ENCODE results near the gene ZNF813.
A peak's percentile ranks its signal among the peaks of the same experiment; 100 is the strongest.
"Not testable (repeated sequence)": the region's sequence is repeated elsewhere in the genome, so short reads cannot be mapped to it uniquely, and the experiment has no call there.

ZNF813 gene

GRCh38 chr19:53467485-53468262 lies at the start of gene ZNF813:
Gene ZNF813 (plus strand): TSS chr19:53467733. CDS start chr19:53483823, 16,090 bp downstream.
- peak; percentile 85 to 89 for DNase-seq (ENCODE audit: low read depth in 2 of 2)

- not testable (repeated sequence) for DNase-seq (ENCODE audit: low read depth in 2 of 2)
Observed at GRCh38 chr19:53420520-53421315, 46.8 kb upstream of the ZNF813 start.

GRCh38 chr19:53422551-53422950 lies 45.0 kb upstream of the ZNF813 start:
- no peak for DNase-seq (ENCODE audit: low read depth in 2 of 2)

GRCh38 chr19:53423074-53423473 lies 44.5 kb upstream of the ZNF813 start:
- not testable (repeated sequence) for DNase-seq (ENCODE audit: low read depth in 2 of 2)

- DNase-seq (ENCODE audit: low read depth in 2 of 2): not testable (repeated sequence)
Observed at GRCh38 chr19:53423680-53424079, 43.9 kb upstream of the ZNF813 start.

- peak; percentile 29 to 37 for DNase-seq (ENCODE audit: low read depth in 2 of 2)
Observed at GRCh38 chr19:53424968-53425597, 42.5 kb upstream of the ZNF813 start.

GRCh38 chr19:53431399-53432087 lies 36.0 kb upstream of the ZNF813 start, which contains the start of gene ZNF761:
Gene ZNF761 (plus strand): TSS chr19:53431984. CDS start chr19:53447269, 15,285 bp downstream.
- peak; percentile 91 to 93 for DNase-seq (ENCODE audit: low read depth in 2 of 2)

GRCh38 chr19:53432088-53432661 lies 35.4 kb upstream of the ZNF813 start:
- no peak for DNase-seq (ENCODE audit: low read depth in 2 of 2)

- DNase-seq (ENCODE audit: low read depth in 2 of 2): not testable (repeated sequence)
Observed at GRCh38 chr19:53443809-53444208, 23.7 kb upstream of the ZNF813 start.

- not testable (repeated sequence) for DNase-seq (ENCODE audit: low read depth in 2 of 2)
Observed at GRCh38 chr19:53447196-53447595, 20.3 kb upstream of the ZNF813 start.

GRCh38 chr19:53455828-53456227 lies 11.7 kb upstream of the ZNF813 start:
- DNase-seq (ENCODE audit: low read depth in 2 of 2): no peak

GRCh38 chr19:53460131-53460721 lies 7.3 kb upstream of the ZNF813 start:
- not testable (repeated sequence) for DNase-seq (ENCODE audit: low read depth in 2 of 2)

- DNase-seq (ENCODE audit: low read depth in 2 of 2): no peak
Observed at GRCh38 chr19:53461866-53462265, 5.7 kb upstream of the ZNF813 start.

GRCh38 chr19:53462861-53463260 lies 4.7 kb upstream of the ZNF813 start:
- no peak for DNase-seq (ENCODE audit: low read depth in 2 of 2)

GRCh38 chr19:53463263-53463662 lies 4.3 kb upstream of the ZNF813 start:
- DNase-seq (ENCODE audit: low read depth in 2 of 2): no peak

- no peak for DNase-seq (ENCODE audit: low read depth in 2 of 2)
Observed at GRCh38 chr19:53466726-53467484, 628 bp upstream of the ZNF813 start.

GRCh38 chr19:53468628-53469027 lies 1.1 kb downstream of the ZNF813 start:
- DNase-seq (ENCODE audit: low read depth in 2 of 2): not testable (repeated sequence)

- no peak for DNase-seq (ENCODE audit: low read depth in 2 of 2)
Observed at GRCh38 chr19:53471916-53472315, 4.4 kb downstream of the ZNF813 start.

GRCh38 chr19:53474832-53475231 lies 7.3 kb downstream of the ZNF813 start:
- DNase-seq (ENCODE audit: low read depth in 2 of 2): not testable (repeated sequence)

GRCh38 chr19:53475470-53475869 lies 7.9 kb downstream of the ZNF813 start:
- DNase-seq (ENCODE audit: low read depth in 2 of 2): not testable (repeated sequence)
